ENCODE measurements around the gene PDPN.

Gene PDPN

DNA sequence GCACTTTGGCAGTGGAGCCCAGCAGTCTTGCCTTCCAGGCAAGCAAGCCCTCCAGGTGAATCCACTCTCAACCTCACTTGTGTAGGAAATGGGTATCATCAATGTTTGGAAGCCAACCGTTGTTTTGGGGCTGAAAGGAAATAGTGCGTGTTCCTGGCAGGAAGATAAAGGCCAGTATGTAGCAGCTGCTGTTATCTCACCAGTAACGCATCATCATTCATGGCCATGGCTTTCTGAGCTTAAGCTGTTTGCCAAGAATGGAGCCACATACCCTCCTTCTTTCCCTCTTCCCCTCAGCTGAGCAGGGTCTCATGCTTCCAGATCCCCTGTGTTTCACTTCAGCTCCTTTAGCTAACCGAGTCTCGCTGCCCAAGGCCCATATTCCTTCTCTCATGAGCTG is 2.2 kb upstream of the PDPN start:
- no peak for DNase-seq

DNA sequence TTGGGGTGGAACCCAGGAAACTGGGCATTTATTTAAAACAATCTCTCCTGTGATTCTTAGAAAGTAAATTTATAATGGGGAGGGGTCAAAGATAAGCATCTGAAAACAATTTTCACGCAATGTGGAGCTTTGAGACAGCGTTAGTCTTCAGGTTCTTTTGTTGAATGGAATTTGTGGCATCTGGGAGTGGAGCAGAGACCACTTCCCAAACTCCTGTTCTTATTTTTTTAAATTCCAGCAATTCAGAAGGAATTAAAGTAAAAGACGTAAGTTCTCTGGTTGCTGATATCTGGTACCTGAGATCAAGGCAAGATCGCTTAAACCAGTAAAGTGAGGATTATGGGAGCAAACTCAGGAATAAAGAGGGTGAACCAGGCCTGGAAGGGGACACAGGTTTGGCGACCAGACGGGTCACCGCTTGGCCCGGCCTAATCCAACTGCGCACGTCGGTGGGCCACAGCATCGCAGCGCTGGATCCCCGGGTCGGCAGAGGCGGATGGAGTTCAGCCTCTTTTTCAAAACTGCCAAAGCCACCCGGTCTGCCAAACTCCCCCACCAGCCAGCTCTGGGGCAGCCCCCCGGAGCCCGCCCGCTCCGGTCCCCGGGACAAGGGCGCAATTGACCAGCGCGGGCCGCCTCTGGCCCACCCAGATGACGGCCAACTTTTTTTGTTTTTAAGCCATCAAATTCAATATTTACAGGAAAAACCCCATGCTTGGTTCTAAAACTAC is 754 bp upstream of the PDPN start:
- DNase-seq: no peak

GRCh38 chr1:13583966-13584791 is 547 bp downstream of the PDPN start:
- DNase-seq: no peak

DNA sequence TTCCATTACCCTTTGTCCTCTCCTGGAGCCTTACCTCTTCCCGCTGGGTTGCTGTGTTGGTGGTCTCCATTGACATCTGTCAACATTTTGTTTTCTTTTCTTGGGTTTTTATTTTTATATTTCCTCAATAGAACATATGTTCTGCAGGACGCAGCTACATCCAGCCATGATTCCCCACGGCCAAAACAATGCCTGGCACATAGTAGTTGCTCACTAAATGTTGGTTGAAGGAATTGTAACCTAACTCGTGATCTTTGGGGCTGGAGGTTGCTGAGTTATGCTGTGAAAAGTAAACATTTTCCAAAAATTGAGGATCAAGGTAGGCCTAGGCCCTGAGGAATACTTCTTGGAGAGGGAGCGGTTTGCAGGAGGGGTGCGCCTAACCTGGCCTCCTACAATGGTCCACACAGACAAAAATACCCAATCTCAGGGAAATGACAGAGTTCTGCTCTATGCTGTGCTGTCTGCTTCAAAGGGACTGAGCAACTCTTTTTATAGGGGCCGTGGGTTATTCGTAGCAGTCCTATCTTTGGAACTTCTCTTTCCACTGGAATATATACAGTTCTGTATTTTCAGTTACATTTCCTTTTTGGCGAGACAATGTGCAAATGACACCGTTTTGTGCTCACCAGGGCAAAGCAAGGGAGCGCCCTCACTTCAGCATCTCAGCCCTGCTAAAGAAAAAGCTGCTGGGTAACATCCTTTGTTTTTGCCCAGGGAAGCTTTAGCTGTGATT is 1.4 kb downstream of the PDPN start:
- DNase-seq: no peak

GRCh38 chr1:13585612-13585991 is 2.0 kb downstream of the PDPN start:
- no peak for DNase-seq

GRCh38 chr1:13586001-13586400 is 2.4 kb downstream of the PDPN start:
- no peak for DNase-seq

DNA sequence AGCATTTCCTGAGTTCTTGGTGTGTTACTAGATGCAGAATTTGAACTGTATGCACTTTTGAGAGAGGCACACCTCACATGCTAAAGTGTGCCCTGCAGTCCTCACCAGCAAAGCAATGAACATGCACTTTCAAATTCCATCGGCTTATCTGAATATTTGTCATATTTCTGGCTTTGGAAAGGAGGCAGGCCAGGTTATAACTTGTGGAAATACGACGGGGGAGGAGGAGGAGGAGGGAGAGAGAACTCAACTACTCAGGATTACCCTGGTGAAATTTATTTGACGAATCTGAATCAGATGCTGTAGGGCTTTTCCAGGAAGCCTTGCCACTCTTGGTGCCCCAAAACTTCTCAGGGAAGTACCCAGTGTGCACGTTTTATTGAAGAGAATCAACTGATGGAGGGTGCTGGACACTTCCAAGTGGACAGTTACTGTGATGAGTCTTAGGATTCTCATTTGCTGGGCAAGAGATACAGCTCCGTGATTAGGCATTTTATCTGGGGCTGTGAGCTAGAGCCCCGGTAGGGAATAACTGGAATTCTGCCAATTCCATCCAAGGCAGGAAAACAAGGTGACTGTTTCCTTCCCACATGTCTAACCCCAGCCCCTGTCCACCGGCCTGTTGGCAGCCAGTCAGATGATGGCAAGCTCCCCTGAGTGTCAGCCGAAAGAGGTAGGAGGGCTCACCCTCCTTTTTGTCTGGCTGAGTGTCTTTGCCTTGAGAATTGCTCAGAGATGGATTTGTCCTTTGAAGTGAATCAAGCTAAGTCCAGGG is 3.8 kb downstream of the PDPN start:
- DNase-seq: no peak

DNA sequence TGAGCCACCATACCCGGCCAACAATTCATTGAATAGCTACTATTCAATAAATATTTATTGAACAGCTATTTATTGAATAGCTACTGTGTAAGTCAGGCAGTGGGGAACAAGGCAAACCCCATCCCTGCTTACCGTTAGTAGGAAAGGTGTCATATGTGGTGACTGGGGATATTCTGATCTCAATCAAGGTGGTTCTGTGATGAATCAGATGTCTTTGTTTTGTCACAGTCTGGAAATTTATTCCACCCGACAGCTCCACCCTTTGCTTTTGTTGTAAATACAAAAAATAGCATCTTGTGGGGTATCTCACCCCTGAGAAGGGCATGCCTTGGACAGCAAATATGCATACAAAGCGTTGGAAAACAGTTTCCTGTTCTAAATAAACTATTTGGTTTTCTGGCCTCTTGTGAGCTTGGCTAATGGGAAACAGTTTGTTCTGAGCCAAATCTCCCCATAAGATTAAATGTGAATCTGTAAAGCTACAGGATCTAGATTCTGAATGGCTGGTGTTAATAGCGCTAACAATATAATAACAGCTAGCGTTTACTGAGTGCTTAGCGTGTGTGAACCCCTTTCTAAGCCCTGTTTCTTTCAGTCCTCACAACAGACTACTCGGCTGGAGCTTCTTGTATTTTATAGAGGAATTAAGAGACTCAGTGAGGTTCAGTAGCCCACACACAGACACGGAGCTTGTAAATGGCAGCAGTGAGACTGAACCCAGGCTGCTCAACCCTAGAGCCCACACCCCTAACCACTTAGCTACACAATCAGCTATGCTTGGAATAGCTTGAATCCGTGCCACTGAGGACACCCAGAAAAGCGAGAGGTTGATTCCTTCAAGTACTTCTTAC is 5.5 kb downstream of the PDPN start:
- no peak for DNase-seq

- no peak for DNase-seq
Measured at GRCh38 chr1:13590486-13590885, 6.9 kb downstream of the PDPN start.

- no peak for DNase-seq
Measured at GRCh38 chr1:13593511-13594131, 10.0 kb downstream of the PDPN start.

DNA sequence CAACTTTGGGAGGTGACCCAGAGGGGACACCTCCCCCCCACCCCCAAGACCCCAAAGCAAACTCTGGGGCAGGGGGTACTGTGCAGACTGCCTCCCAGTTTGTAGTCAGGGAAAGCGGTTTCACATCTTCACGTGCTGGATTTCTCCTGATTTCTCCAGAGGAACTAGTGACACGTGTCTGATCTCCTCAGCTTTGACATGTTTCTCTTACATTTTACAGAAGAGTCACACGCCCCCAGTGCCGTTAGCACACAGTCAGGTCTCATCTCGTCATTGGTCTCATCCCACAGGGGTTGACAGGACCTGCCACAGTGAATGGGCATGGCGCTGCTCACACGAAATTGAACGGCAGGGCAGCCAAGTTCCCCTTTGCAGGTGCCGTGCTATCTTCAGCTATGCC is 11.8 kb downstream of the PDPN start:
- DNase-seq: no peak

- no peak for DNase-seq
Measured at GRCh38 chr1:13597166-13597565, 13.5 kb downstream of the PDPN start.

DNA sequence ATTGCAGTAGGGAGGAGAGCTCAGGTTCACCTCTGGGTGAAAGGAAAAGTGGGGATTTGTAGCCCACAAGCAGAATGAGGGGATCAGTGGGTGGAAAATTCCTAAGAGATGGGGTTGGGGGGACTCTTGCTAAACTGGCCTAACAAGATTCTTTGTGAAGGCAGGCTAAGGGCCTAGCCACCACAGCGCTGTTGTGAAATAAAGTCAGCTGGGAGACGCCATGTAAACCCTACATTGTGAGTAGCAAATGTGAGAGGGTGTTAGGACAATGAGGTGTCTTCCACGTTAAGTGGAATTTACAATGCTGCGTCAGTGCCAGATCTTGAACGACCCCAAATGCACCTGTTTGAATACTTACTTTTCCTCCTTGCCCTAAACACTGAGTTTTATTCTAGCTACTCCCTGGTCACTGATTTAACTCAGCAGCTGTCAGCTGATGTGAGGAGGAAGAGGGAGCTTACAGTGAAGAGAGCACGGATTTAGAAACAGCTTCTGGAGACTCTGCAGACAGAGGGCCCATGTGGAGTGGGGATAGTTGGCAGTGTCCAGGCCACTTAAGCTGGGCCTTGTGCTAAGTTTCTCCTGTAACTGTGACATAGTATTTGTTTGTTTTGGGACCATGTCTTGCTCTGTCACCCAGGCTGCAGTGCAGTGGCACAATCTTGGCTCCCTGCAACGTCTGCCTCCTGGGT is 17.3 kb downstream of the PDPN start:
- no peak for DNase-seq

DNA sequence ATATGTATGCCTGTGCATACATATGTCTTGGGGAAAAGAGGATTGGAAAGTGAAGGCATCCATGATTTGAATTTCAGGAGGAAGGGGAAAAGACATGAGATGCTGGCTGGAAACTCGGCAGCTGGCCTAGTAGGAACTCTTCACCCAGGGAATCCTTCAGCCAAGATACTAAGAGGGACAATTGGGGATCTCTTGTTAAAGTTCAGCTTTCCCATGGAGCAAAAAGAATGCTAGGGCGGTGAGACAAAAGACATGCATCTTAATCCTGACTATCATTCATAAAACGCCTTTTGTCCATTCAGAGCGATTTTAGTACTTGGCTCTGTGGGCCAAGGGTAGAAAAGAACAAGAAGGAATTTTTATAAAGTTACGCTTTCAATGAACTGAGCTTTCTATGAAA is 20.5 kb downstream of the PDPN start:
- no peak for DNase-seq

GRCh38 chr1:13604721-13605120 is 21.1 kb downstream of the PDPN start:
- DNase-seq: no peak

- DNase-seq: no peak
Measured at GRCh38 chr1:13605159-13605558, 21.5 kb downstream of the PDPN start.

GRCh38 chr1:13607002-13607401 is 23.4 kb downstream of the PDPN start:
- DNase-seq: no peak

DNA sequence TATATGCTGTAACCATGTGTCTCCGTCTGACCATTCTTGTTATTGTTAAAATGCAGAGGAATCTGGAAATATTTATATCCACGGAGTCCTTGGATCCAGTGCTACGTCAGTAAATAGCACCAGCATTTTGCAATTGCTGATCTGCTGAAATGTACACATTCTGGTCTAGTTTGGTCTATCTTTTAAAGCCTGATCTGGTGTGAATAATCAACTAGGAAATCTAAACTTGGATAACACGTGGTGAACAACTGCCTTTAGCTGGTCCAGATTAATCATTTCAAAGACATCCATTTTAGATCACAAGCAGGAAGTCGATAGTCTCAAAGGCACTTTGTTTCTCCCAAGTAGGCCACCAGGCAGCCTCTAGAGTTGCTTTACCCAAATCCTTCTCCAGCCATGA is 32.6 kb downstream of the PDPN start:
- DNase-seq: no peak

DNA sequence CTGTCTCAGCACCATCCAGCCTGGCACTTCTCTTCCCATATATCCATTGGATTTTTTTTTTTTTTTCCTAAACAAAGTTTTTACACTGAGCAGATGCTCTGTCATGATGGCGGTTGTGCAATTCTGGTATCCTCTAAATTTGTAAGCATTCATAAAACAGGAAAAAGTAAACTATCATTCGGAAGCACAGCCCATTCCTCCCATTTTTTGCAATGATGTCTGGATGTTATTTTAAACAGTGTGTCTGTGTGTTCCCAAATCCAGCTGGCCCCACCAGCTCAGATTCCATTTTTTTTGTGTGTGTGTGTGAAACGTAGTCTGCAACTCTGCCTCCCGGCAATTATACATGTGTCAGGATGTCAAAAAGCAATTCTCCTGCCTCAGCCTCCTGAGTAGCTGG is 33.5 kb downstream of the PDPN start:
- DNase-seq: no peak

DNA sequence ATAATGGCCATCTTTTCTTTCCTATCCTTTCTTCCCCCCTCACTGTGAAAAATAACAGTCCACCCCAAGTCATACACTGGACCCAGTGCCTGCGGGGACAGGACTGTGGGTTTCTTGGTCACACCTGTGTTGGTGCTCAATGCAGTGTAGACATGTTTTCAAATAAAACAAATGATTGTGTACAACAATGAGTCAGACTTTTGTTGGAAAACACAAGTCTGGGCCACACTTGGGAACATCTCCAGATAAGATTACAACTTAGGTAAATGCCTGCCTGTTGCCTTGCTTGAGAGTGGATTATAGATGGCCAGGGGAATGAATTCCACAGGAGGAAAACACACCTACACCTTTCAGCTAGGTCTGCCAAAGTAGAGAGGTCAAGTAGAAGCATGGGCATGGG is 34.1 kb downstream of the PDPN start:
- no peak for DNase-seq

DNA sequence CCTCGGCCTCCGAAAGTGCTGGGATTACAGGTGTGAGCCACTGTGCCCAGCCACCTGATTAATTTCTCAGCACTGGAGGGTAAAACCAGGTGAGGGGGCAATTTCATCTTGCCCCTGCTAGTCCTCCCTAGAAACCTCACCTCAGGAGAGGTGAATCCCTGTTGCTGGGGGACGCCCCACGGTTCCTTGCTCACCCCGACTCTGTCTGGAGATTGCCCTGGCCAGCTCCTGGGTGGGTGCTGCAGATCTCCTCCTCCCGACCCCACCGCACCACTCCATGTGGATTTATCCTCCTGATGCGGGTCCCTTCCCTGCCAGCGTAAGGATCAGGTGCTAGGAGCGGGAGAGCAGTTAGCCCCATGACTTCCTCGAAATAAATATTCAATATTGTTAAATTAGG is 34.9 kb downstream of the PDPN start:
- no peak for DNase-seq

Data from GF-D8 (cell line).